ENCODE results near the gene TPM1. TPM values are rescaled to one million over a fixed set of nuclear protein-coding genes. Genes with fewer than 3 reads are reported as not detected.

The TPM1 gene
- total RNA-seq, 1 donor from 2014 or later, result 10.6 TPM

GRCh38 chr15:63010386-63010785 is 32.2 kb upstream of the TPM1 start:
- intact Hi-C loops (cut with micrococcal nuclease), result no loop called here
- H3K4me3 Mint-ChIP-seq, result no peak overlapping the region
- H3K27ac Mint-ChIP-seq, result no peak overlapping the region
- H3K9me3 Mint-ChIP-seq, result no peaks in the 10 kb centered on the region
- no peaks in the 10 kb centered on the region for H3K27me3 Mint-ChIP-seq
- H3K36me3 Mint-ChIP-seq (ENCODE audit: low read depth), result no peaks in the 10 kb centered on the region
- H3K4me1 Mint-ChIP-seq, result no peaks in the 10 kb centered on the region
- DNase-seq, result no peak

DNA sequence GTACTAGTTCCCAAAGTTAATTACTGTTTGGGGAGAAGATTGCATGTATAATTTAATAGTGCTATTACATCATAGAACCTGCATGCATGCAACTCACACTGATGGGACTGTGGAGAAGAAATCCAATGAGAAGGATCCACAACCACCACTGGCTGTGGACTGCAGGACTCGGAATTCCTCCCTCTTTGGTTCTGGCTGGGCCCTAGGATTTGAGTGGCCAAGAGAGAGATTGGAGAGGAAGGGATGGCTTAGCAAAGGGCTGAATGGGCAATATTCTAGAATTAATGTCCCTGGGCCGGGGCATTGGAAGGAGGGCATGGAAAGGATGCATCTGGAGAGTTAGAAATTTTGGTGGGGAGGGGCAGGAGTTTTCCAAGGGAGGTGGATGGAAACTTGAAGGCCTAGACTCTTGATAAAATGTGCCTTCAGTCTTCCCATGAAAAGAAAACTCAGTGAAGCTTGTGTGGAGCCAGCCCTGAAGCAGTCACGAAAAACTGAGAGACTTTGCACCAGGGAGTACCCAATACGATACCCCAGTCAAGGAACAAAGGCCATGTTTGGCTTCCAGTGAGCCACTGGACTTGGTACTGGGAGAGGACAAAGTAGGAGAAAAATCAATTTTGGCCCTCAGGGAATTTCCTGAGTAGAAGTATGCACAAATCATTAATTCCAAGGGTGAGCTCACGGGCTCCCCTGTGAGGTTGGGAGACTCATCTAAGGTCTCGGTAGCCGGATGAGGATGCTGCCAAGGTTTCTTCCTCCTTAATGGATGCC is 31.4 kb upstream of the TPM1 start:
- H3K4me3 Mint-ChIP-seq, result no peak overlapping the region
- intact Hi-C loops (cut with micrococcal nuclease), result no loop called here
- no peaks in the 10 kb centered on the region for H3K9me3 Mint-ChIP-seq
- peaks cover 3% of the 10 kb centered on the region for H3K4me1 Mint-ChIP-seq
- no peak overlapping the region for H3K27ac Mint-ChIP-seq
- H3K36me3 Mint-ChIP-seq (ENCODE audit: low read depth), result no peaks in the 10 kb centered on the region
- no peak for DNase-seq
- H3K27me3 Mint-ChIP-seq, result no peaks in the 10 kb centered on the region

DNA sequence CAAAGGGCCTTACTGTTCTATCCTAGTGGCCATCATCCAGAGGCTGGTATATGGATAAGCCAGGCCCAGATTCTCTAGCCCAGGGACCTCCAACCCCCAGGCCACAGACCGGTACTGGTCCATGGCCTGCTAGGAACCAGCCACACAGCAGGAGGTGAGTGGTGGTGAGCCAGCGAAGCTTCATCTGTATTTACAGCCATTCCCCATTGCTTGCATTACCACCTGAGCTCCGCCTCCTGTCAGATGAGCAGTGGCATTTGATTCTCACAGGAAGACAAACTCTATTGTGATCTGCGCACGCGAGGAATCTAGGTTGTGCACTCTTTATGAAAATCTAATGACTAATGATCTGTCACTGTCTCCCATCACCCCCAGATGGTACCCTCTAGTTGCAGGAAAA is 30.1 kb upstream of the TPM1 start:
- H3K4me1 Mint-ChIP-seq, result peaks cover 3% of the 10 kb centered on the region
- H3K4me3 Mint-ChIP-seq, result no peak overlapping the region
- H3K9me3 Mint-ChIP-seq, result no peaks in the 10 kb centered on the region
- no peaks in the 10 kb centered on the region for H3K27me3 Mint-ChIP-seq
- no peak for DNase-seq
- intact Hi-C loops (cut with micrococcal nuclease), result no loop called here
- H3K36me3 Mint-ChIP-seq (ENCODE audit: low read depth), result no peaks in the 10 kb centered on the region
- H3K27ac Mint-ChIP-seq, result no peak overlapping the region

DNA sequence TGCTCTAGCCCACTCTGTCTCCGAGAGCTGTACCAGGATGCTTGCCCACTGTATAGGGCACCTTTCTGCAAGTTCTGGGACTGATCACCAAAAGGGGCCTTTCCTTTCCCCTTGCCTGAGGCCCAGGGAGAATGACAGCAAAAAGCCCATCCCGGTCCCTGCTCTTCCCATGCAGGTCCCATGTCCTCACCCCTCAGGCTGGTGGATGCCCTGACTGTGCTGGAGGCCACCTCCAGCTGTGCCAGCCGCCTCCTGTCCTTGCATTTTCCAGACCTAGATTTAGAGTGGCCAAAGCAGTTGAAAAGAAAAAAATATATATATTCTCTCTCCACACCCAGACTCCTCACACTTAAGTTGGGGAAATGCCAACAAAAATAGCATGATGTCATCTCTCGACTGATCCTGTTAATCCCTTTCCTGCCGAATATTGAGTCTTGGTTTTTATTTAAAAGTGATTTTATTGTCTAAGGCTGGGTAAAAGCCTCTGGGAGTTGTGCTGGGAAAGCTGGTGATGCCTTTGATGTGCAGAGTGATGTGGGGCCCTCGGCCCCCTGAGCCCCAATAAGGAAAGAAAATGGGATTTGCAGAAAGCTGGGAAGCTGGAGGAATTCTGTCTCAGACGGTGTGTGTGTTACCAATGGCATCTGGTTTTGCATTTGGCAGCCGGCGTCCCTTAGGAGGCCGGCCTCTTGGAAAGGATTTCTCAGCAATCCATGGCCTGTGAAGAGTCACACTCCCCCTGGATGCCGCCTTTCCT is 29.3 kb upstream of the TPM1 start:
- no peak overlapping the region for H3K27ac Mint-ChIP-seq
- intact Hi-C loops (cut with micrococcal nuclease), result no loop called here

GRCh38 chr15:63014578-63014977 is 28.0 kb upstream of the TPM1 start:
- no peaks in the 10 kb centered on the region for H3K9me3 Mint-ChIP-seq
- peaks cover 3% of the 10 kb centered on the region for H3K4me1 Mint-ChIP-seq
- H3K27ac Mint-ChIP-seq, result no peak overlapping the region
- no peaks in the 10 kb centered on the region for H3K36me3 Mint-ChIP-seq (ENCODE audit: low read depth)
- intact Hi-C loops (cut with micrococcal nuclease), result no loop called here
- H3K27me3 Mint-ChIP-seq, result no peaks in the 10 kb centered on the region
- no peak for DNase-seq
- H3K4me3 Mint-ChIP-seq, result no peak overlapping the region

More for the DNA sequence above, 29.3 kb upstream of the TPM1 start:
- DNase-seq, result no peak
- no peaks in the 10 kb centered on the region for H3K27me3 Mint-ChIP-seq
- no peaks in the 10 kb centered on the region for H3K36me3 Mint-ChIP-seq (ENCODE audit: low read depth)
- no peaks in the 10 kb centered on the region for H3K9me3 Mint-ChIP-seq
- no peak overlapping the region for H3K4me3 Mint-ChIP-seq
- peaks cover 3% of the 10 kb centered on the region for H3K4me1 Mint-ChIP-seq

- peaks cover 3% of the 10 kb centered on the region for H3K4me1 Mint-ChIP-seq
- H3K27ac Mint-ChIP-seq, result no peak overlapping the region
- H3K36me3 Mint-ChIP-seq (ENCODE audit: low read depth), result no peaks in the 10 kb centered on the region
- H3K27me3 Mint-ChIP-seq, result peaks cover 4% of the 10 kb centered on the region
- no peak for DNase-seq
- H3K9me3 Mint-ChIP-seq, result no peaks in the 10 kb centered on the region
- no peak overlapping the region for H3K4me3 Mint-ChIP-seq
- intact Hi-C loops (cut with micrococcal nuclease), result no loop called here
Observed at GRCh38 chr15:63015618-63016017, 26.9 kb upstream of the TPM1 start.

GRCh38 chr15:63016234-63016633 is 26.3 kb upstream of the TPM1 start:
- no peak overlapping the region for H3K27ac Mint-ChIP-seq
- H3K27me3 Mint-ChIP-seq, result peaks cover 4% of the 10 kb centered on the region
- no peak for DNase-seq
- H3K4me3 Mint-ChIP-seq, result no peak overlapping the region
- H3K36me3 Mint-ChIP-seq (ENCODE audit: low read depth), result no peaks in the 10 kb centered on the region
- no peaks in the 10 kb centered on the region for H3K9me3 Mint-ChIP-seq
- H3K4me1 Mint-ChIP-seq, result peaks cover 3% of the 10 kb centered on the region
- intact Hi-C loops (cut with micrococcal nuclease), result no loop called here

GRCh38 chr15:63018639-63019038 is 23.9 kb upstream of the TPM1 start:
- intact Hi-C loops (cut with micrococcal nuclease), result no loop called here
- DNase-seq, result no peak
- peaks cover 3% of the 10 kb centered on the region for H3K4me1 Mint-ChIP-seq
- no peaks in the 10 kb centered on the region for H3K9me3 Mint-ChIP-seq
- no peaks in the 10 kb centered on the region for H3K36me3 Mint-ChIP-seq (ENCODE audit: low read depth)
- no peak overlapping the region for H3K4me3 Mint-ChIP-seq
- H3K27me3 Mint-ChIP-seq, result peaks cover 7% of the 10 kb centered on the region
- no peak overlapping the region for H3K27ac Mint-ChIP-seq

GRCh38 chr15:63019511-63020109 is 22.9 kb upstream of the TPM1 start:
- no peaks in the 10 kb centered on the region for H3K36me3 Mint-ChIP-seq (ENCODE audit: low read depth)
- H3K9me3 Mint-ChIP-seq, result no peaks in the 10 kb centered on the region
- intact Hi-C loops (cut with micrococcal nuclease), result no loop called here
- H3K4me3 Mint-ChIP-seq, result no peak overlapping the region
- DNase-seq, result no peak
- peaks cover 3% of the 10 kb centered on the region for H3K4me1 Mint-ChIP-seq
- H3K27ac Mint-ChIP-seq, result no peak overlapping the region
- H3K27me3 Mint-ChIP-seq, result peaks cover 7% of the 10 kb centered on the region

DNA sequence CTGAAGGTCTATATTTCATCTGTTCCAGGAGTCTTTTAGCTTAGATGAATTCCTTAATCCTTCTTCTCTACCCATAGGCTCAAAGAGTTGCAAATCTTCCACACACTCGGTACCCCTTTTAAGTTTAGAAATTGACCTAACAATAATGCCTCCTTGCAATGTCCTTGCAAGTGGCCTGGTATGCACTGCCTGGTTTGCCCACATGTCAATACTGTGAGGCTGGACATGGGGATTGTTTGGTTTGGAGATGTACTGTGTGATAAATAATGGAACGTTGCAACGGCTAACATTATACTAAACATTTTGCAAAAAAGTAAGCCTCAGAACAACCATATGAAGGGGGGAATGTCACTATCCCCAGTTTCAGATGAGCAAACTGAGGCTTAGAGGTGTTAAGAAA is 22.4 kb upstream of the TPM1 start:
- no peak overlapping the region for H3K27ac Mint-ChIP-seq
- peaks cover 7% of the 10 kb centered on the region for H3K27me3 Mint-ChIP-seq
- no peak overlapping the region for H3K4me3 Mint-ChIP-seq
- H3K4me1 Mint-ChIP-seq, result peaks cover 3% of the 10 kb centered on the region
- DNase-seq, result no peak
- no peaks in the 10 kb centered on the region for H3K9me3 Mint-ChIP-seq
- intact Hi-C loops (cut with micrococcal nuclease), result no loop called here
- no peaks in the 10 kb centered on the region for H3K36me3 Mint-ChIP-seq (ENCODE audit: low read depth)

GRCh38 chr15:63020759-63021430 is 21.7 kb upstream of the TPM1 start:
- intact Hi-C loops (cut with micrococcal nuclease), result no loop called here
- Mint-ChIP-seq H3K4me1 (no peaks in the 10 kb centered on the region), H3K4me3 (no peak overlapping the region), H3K27ac (no peak overlapping the region), H3K27me3 (peaks cover 7% of the 10 kb centered on the region), H3K36me3 (ENCODE audit: low read depth) (no peaks in the 10 kb centered on the region), H3K9me3 (no peaks in the 10 kb centered on the region)
- no peak for DNase-seq

DNA sequence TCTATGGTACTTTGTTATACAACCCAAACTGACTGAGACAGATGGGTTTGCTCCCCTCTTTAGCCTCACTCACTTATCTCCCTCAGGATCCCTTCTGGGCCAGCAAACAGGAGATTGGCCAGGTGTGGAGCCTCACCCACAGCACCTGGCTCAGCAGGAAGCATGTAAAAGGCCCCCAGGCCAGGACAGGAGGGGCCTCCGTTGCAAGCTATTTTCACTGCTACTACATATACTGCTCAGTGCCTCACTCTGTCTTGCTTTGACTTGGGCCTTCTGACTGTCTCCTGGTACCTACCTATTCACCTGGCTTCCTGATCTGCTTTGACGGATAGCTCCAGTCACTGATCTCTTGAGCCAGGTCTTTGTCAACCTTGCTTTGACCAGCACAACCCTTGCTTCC is 20.4 kb upstream of the TPM1 start:
- H3K4me3 Mint-ChIP-seq, result no peak overlapping the region

GRCh38 chr15:63022663-63023062 is 19.9 kb upstream of the TPM1 start:
- Mint-ChIP-seq H3K27ac (no peak overlapping the region), H3K4me1 (no peaks in the 10 kb centered on the region), H3K36me3 (ENCODE audit: low read depth) (no peaks in the 10 kb centered on the region), H3K9me3 (no peaks in the 10 kb centered on the region), H3K27me3 (peaks cover 7% of the 10 kb centered on the region), H3K4me3 (no peak overlapping the region)
- intact Hi-C loops (cut with micrococcal nuclease), result no loop called here
- DNase-seq, result no peak

More for the DNA sequence above, 20.4 kb upstream of the TPM1 start:
- DNase-seq, result no peak
- H3K36me3 Mint-ChIP-seq (ENCODE audit: low read depth), result no peaks in the 10 kb centered on the region
- intact Hi-C loops (cut with micrococcal nuclease), result no loop called here
- no peaks in the 10 kb centered on the region for H3K4me1 Mint-ChIP-seq
- no peak overlapping the region for H3K27ac Mint-ChIP-seq
- no peaks in the 10 kb centered on the region for H3K9me3 Mint-ChIP-seq
- peaks cover 7% of the 10 kb centered on the region for H3K27me3 Mint-ChIP-seq

All from activated CD4-positive, alpha-beta T cell treated with anti-CD3 and anti-CD28 coated beads, Interleukin-2, amount 10 ng/mL, durations not matched to agents 24 days and 14 days (primary cell).